Activated CD8-positive, alpha-beta T cell treated with anti-CD3 and anti-CD28 coated beads for 36 hours (primary cell): ENCODE results near the gene MPC1. TPM values are rescaled to one million over a fixed set of nuclear protein-coding genes. Genes with fewer than 3 reads are reported as not detected.

Experiments
- ATAC-seq: fragments of 200-7000 bp; cut with Tn5 transposase; one replicate; pipeline ENCODE4 v1.10.0; 2021; ENCODE audit warnings: mild to moderate bottlenecking, moderate library complexity
- CTCF ChIA-PET: fragments of 350-600 bp; sonication (Branson Sonifier 250); formaldehyde crosslinking; loops from one replicate; lab custom pipeline; 2021; ENCODE audit warnings: antibody characterized with exemption; lab: Charles Lee
- POLR2A ChIA-PET: fragments of 350-600 bp; sonication (Branson Sonifier 250); formaldehyde crosslinking; loops from one replicate; lab custom pipeline; 2021; ENCODE audit warnings: antibody characterized with exemption; lab: Charles Lee
- DNase-seq: peaks from one replicate; pipeline ENCODE4 v3.0.0-alpha.2; 2020
- H3K27ac Mint-ChIP-seq: one replicate; pipeline ENCODE4 v1.8.0; 2021; ENCODE audit warnings: mild to moderate bottlenecking, mixed read lengths
- H3K27me3 Mint-ChIP-seq: one replicate; pipeline ENCODE4 v1.8.0; 2021; ENCODE audit warnings: mixed read lengths
- H3K36me3 Mint-ChIP-seq: one replicate; pipeline ENCODE4 v1.8.0; 2021; ENCODE audit warnings: low read depth, mixed read lengths
- H3K4me1 Mint-ChIP-seq: one replicate; pipeline ENCODE4 v1.8.0; 2021; ENCODE audit warnings: low read depth, mixed read lengths
- H3K4me3 Mint-ChIP-seq: one replicate; pipeline ENCODE4 v1.8.0; 2021; ENCODE audit warnings: mild to moderate bottlenecking, moderate library complexity, mixed read lengths
- H3K9me3 Mint-ChIP-seq: one replicate; pipeline ENCODE4 v1.8.0; 2021; ENCODE audit warnings: mixed read lengths
- CTCF ChIP-seq: fragments of 200-600 bp; IDR thresholded peaks from one replicate; pipeline ENCODE4 v1.8.0; 2022; ENCODE audit warnings: antibody characterized with exemption, mild to moderate bottlenecking
- intact Hi-C: fragments of 100-400 bp; cut with micrococcal nuclease; formaldehyde crosslinking; loops from one replicate; pipeline ENCODE4 v1.10.0; 2022
- total RNA-seq, 2 experiments: library from RNA; stranded (reverse); gene quantifications; one replicate each; pipeline ENCODE4 v1.2.3, GENCODE V29; 2021

Gene MPC1
- total RNA-seq, 2 experiments from 2014 or later = 17.4 to 20.3 TPM

- ChIA-PET CTCF (interaction anchor here (1.3 kb wide), 1 partner anchor 12 kb away, joined by 5 read pairs; no protein-coding TSS in a partner anchor), POLR2A (no interaction called here)
- intact Hi-C loops = no loop called here
- H3K4me1 Mint-ChIP-seq = peaks cover 74% of the 10 kb centered on the region
- H3K27me3 Mint-ChIP-seq = no peaks in the 10 kb centered on the region
- H3K27ac Mint-ChIP-seq = peak overlapping the region; percentile 13
- no peak for TF ChIP-seq CTCF
- DNase-seq (no peak), ATAC-seq (no peak)
- H3K4me3 Mint-ChIP-seq = no peak overlapping the region
- peaks cover 11% of the 10 kb centered on the region for H3K9me3 Mint-ChIP-seq
- peaks cover 16% of the 10 kb centered on the region for H3K36me3 Mint-ChIP-seq
Observed at GRCh38 chr6:166412911-166413384, 30.2 kb upstream of the MPC1 start.

DNA sequence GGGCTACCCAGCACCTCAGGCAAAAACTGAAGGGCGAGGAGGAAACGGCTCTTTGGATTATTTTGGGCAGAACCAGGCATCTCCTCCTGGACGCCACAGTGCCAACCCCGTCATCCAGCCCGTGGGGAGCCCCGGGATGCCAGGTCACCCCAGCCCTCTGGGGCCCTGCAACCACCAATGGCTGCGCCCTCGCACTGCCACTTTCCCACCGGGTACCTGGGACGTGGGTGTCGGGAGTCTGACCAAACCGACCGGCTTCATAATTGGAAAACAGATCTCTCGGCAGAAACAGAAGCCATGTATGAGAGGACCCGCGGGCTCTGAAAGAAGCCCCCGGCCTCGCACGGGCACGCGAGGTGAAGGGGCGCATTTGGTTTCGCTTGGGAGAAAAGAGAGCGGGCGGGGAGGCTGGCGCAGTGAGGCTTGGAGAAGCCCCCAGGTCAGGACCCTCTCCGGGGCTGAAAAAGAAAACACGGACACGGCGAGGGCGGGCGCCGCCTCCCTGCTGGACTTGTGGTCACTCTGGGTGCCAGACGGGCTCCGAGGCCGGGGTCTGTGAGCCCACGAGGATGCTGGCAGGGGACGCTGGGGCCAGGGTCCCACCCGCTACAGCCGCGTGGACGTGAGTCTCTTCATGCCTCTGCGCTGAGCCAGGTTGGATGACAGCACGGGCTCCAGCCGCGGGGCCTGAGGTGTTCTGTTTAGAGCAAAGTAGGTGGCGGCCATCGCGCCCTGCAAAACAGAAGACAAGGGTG, 29.6 kb upstream of the MPC1 start:
- ATAC-seq = no peak

DNA sequence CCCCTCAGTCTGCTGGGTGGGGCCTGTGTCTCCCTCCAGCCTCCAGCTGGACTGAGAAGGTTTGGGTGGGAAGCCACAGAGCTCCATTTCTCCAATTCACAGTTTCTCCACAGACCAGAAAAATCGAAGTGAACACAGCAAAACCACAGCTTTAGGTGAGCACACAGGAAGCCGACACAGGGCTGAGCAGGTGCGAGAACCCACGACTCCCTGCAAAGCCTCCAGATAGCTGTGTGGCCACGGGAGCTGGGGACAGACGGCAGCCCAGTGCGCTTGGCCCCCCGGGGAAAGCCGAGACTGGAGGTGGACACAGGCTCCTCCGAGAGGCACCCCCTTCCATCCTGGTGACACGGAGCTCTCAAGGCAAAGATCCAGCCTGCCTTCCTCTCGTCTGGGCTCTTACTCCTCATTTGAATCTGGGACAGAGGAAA, 29.0 kb upstream of the MPC1 start:
- Mint-ChIP-seq H3K4me1 (peaks cover 63% of the 10 kb centered on the region), H3K27me3 (no peaks in the 10 kb centered on the region), H3K36me3 (peaks cover 13% of the 10 kb centered on the region), H3K27ac (peak overlapping the region; percentile 3), H3K9me3 (peaks cover 10% of the 10 kb centered on the region), H3K4me3 (peak overlapping the region; percentile 1)
- peak; percentile 64 for ATAC-seq
- no peak for TF ChIP-seq CTCF
- CTCF ChIA-PET = interaction anchor here (1.1 to 3.8 kb wide), 4 partner anchors 11 to 137 kb away, joined by 3 to 24 read pairs (median 8); no protein-coding TSS in a partner anchor
- intact Hi-C loops = no loop called here
- POLR2A ChIA-PET = no interaction called here
- DNase-seq = peak; percentile 53

More for the DNA sequence above, 29.6 kb upstream of the MPC1 start:
- CTCF ChIA-PET = interaction anchor here (1.1 to 3.8 kb wide), 4 partner anchors 12 to 138 kb away, joined by 3 to 24 read pairs (median 8); no protein-coding TSS in a partner anchor
- H3K9me3 Mint-ChIP-seq = peaks cover 11% of the 10 kb centered on the region
- TF ChIP-seq CTCF = no peak
- H3K4me3 Mint-ChIP-seq = no peak overlapping the region
- POLR2A ChIA-PET = no interaction called here
- H3K27ac Mint-ChIP-seq = peak overlapping the region; percentile 3
- no peaks in the 10 kb centered on the region for H3K27me3 Mint-ChIP-seq
- peaks cover 69% of the 10 kb centered on the region for H3K4me1 Mint-ChIP-seq
- peaks cover 16% of the 10 kb centered on the region for H3K36me3 Mint-ChIP-seq
- DNase-seq = no peak
- intact Hi-C loops = no loop called here

GRCh38 chr6:166411271-166411670, 28.5 kb upstream of the MPC1 start:
- Mint-ChIP-seq H3K27ac (no peak overlapping the region), H3K27me3 (no peaks in the 10 kb centered on the region)
- CTCF ChIA-PET = interaction anchor here (1.1 to 3.8 kb wide), 4 partner anchors 11 to 137 kb away, joined by 3 to 24 read pairs (median 8); no protein-coding TSS in a partner anchor

More at GRCh38 chr6:166411271-166411670, 28.5 kb upstream of the MPC1 start:
- intact Hi-C loops = no loop called here
- POLR2A ChIA-PET = interaction anchor here (0.6 kb wide), 1 partner anchor 862 kb away, joined by 3 read pairs; no protein-coding TSS in a partner anchor
- ATAC-seq (peak; percentile 5), DNase-seq (peak; percentile 17)
- no peak overlapping the region for H3K4me3 Mint-ChIP-seq
- H3K4me1 Mint-ChIP-seq = peaks cover 58% of the 10 kb centered on the region
- TF ChIP-seq CTCF = no peak
- peaks cover 8% of the 10 kb centered on the region for H3K36me3 Mint-ChIP-seq
- H3K9me3 Mint-ChIP-seq = peaks cover 5% of the 10 kb centered on the region
